DOHH2 (cell line): ENCODE results near the gene PRX.
"Not testable (repeated sequence)": the region's sequence is repeated elsewhere in the genome, so short reads cannot be mapped to it uniquely, and the experiment has no call there.

Experiments used
- H3F3A ChIP-seq: fragments of 200-600 bp; sonication (generic), shearing (Covaris generic); 2 replicates; pipeline ENCODE4 v1.6.0; 2016; ENCODE audit warnings: antibody characterized with exemption, mild to moderate bottlenecking; ENCODE audit not compliant: control insufficient read depth, insufficient read depth
- H3K27ac ChIP-seq: fragments of 200-600 bp; sonication (generic); 2 replicates; pipeline ENCODE4 v1.5.1; 2014; ENCODE audit warnings: low read depth, mild to moderate bottlenecking, low read length, moderate library complexity
- H3K27me3 ChIP-seq: fragments of 200-600 bp; sonication (generic); 2 replicates; pipeline ENCODE4 v1.6.1; 2014; ENCODE audit warnings: mild to moderate bottlenecking, low read length, mixed read lengths; ENCODE audit not compliant: control insufficient read depth
- H3K36me3 ChIP-seq: fragments of 200-600 bp; sonication (generic); 2 replicates; pipeline ENCODE4 v1.6.1; 2014; ENCODE audit warnings: mild to moderate bottlenecking, low read length, moderate library complexity, mixed read lengths; ENCODE audit not compliant: control insufficient read depth
- H3K4me1 ChIP-seq: fragments of 200-600 bp; sonication (generic); 2 replicates; pipeline ENCODE4 v1.6.1; 2014; ENCODE audit warnings: mild to moderate bottlenecking, low read length, mixed read lengths; ENCODE audit not compliant: control insufficient read depth
- H3K4me2 ChIP-seq: fragments of 200-600 bp; sonication (generic); 2 replicates; pipeline ENCODE4 v1.6.0; 2014; ENCODE audit warnings: mild to moderate bottlenecking, low read length, moderate library complexity
- H3K4me3 ChIP-seq: fragments of 200-600 bp; sonication (generic); 2 replicates; pipeline ENCODE4 v1.5.1; 2014; ENCODE audit warnings: mild to moderate bottlenecking, low read length, mixed read lengths
- H3K79me2 ChIP-seq: fragments of 200-600 bp; sonication (generic); 2 replicates; pipeline ENCODE4 v1.6.1; 2014; ENCODE audit warnings: mild to moderate bottlenecking, low read length, mixed read lengths; ENCODE audit not compliant: control insufficient read depth
- H3K9me2 ChIP-seq: fragments of 200-600 bp; sonication (generic); replicated peaks from 2 replicates; pipeline ENCODE4 v1.6.1; 2014; ENCODE audit warnings: mild to moderate bottlenecking, low read length, mixed read lengths; ENCODE audit not compliant: control insufficient read depth
- H3K9me3 ChIP-seq: fragments of 200-600 bp; sonication (generic); 2 replicates; pipeline ENCODE4 v1.6.1; 2014; ENCODE audit warnings: antibody characterized with exemption, low read length, mixed read lengths; ENCODE audit not compliant: control insufficient read depth, insufficient read depth
- H4K20me1 ChIP-seq: fragments of 200-600 bp; sonication (generic); 2 replicates; pipeline ENCODE4 v1.6.0; 2014; ENCODE audit warnings: low read depth, mild to moderate bottlenecking, antibody characterized with exemption, low read length, moderate library complexity; ENCODE audit not compliant: control insufficient read depth, insufficient read depth
- EZH2phosphoT487 ChIP-seq: fragments of 200-600 bp; sonication (generic); IDR thresholded peaks from 2 replicates; pipeline ENCODE4 v1.6.1; 2017; ENCODE audit warnings: borderline replicate concordance, mild to moderate bottlenecking, antibody characterized with exemption, low read length, moderate library complexity, mixed read lengths
- TF ChIP-seq, protein P1 (sequence below): fragments of 200-600 bp; sonication (generic); IDR thresholded peaks from one replicate; pipeline ENCODE4 v1.5.1; 2014; ENCODE audit warnings: antibody characterized with exemption, mild to moderate bottlenecking, low read depth, low read length; ENCODE audit not compliant: poor library complexity, severe bottlenecking

The PRX gene

DNA sequence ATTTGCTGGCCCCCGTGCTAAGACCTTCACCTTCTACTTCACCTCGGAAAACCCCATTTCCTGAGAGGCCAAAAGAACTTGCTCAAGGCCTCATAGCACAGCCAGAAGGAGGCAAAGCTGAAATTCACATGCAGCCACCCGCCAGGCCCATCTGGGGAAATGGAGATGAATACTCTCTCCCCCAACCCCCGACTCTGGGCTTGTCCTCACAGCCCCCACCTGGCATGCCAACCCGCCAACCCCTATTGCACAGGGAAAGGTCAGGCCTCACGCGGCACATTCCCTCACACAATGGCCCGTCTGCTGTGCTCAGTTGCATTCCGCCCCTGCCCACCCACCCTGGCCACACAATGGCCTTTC lies 3.2 kb downstream of the PRX start:
- no peaks in the 10 kb centered on the region for H4K20me1 ChIP-seq
- H3K27me3 ChIP-seq = no peaks in the 10 kb centered on the region
- peaks cover 10% of the 10 kb centered on the region for H3F3A ChIP-seq
- no peaks in the 10 kb centered on the region for H3K9me2 ChIP-seq
- no peaks in the 10 kb centered on the region for H3K36me3 ChIP-seq
- H3K4me3 ChIP-seq = peak overlapping the region; percentile 46
- peaks cover 54% of the 10 kb centered on the region for H3K4me1 ChIP-seq
- H3K79me2 ChIP-seq = no peaks in the 10 kb centered on the region
- peak overlapping the region; percentile 66 for H3K4me2 ChIP-seq
- TF ChIP-seq, protein P1, sequence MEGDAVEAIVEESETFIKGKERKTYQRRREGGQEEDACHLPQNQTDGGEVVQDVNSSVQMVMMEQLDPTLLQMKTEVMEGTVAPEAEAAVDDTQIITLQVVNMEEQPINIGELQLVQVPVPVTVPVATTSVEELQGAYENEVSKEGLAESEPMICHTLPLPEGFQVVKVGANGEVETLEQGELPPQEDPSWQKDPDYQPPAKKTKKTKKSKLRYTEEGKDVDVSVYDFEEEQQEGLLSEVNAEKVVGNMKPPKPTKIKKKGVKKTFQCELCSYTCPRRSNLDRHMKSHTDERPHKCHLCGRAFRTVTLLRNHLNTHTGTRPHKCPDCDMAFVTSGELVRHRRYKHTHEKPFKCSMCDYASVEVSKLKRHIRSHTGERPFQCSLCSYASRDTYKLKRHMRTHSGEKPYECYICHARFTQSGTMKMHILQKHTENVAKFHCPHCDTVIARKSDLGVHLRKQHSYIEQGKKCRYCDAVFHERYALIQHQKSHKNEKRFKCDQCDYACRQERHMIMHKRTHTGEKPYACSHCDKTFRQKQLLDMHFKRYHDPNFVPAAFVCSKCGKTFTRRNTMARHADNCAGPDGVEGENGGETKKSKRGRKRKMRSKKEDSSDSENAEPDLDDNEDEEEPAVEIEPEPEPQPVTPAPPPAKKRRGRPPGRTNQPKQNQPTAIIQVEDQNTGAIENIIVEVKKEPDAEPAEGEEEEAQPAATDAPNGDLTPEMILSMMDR = no peak
- TF ChIP-seq EZH2phosphoT487 = no peak
- peak overlapping the region; percentile 77 for H3K27ac ChIP-seq
- H3K9me3 ChIP-seq = no peaks in the 10 kb centered on the region

DNA sequence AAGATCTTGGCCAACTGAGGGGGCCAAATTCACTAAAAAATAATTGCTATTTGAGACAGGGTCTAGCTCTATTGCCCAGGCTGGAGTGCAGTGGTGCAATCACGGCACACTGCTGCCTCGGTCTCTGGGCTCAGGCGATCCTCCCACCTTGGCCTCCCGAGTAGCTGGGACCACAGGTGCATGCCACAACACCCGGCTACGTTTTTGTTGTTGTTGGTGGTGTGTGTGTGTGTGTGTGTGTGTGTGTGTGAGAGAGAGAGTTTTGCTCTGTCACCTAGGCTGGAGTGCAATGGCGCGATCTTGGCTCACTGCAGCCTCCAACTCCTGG lies 4.6 kb downstream of the PRX start:
- not testable (repeated sequence) for H3K79me2 ChIP-seq, H3K9me3 ChIP-seq, H4K20me1 ChIP-seq, H3K4me3 ChIP-seq, H3K9me2 ChIP-seq, H3K27me3 ChIP-seq, H3K36me3 ChIP-seq, H3K27ac ChIP-seq
- H3K4me1 ChIP-seq = peaks cover 59% of the 10 kb centered on the region
- H3F3A ChIP-seq = peaks cover 10% of the 10 kb centered on the region
- H3K4me2 ChIP-seq = peak overlapping the region; percentile 43

DNA sequence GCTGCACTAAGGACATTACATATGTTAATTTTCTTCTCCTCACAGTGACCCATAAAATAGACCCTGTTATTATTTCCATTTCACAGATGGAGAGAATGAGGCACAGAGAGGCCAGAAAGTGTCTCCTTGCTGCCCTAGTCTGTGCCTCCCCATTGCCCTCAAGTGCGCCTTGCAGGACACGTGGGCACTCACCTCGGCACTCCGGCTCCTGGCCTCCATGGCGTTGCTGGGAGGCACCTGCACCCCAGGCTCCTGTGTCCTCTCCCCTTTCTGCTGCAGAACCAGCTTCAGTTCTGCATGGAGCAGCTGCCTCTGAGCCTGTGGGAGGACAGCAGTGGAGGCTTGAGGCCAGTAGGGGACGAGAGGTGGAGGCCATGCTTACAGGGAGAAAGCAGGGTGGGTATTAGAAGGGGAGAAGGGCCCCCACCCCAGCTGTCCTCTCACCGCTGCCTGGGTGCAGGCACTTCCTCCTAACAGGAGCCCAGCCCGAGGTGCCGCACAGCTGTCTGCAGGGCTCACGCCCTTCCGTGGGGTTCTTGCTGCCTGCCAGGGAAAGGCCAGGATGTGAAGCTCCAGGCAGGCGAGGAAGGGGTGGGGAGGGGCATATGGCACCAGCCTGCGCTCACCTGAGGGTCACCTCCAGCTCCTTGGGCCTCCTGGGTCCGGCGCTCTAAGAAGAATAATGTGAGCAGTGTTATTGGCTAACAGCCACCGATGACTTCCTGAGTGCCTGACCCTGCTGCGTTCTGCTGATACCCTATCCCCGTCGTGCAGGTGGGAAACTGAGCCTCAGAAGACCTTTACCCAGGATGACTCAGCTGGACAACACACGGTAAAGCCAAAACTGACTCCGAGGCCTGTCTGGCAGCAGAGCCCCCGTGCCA lies 5.2 kb downstream of the PRX start:
- Histone ChIP-seq H3K36me3 (no peaks in the 10 kb centered on the region), H3K4me2 (peak overlapping the region; percentile 43), H3K9me2 (no peaks in the 10 kb centered on the region), H3K27ac (no peak overlapping the region), H3K9me3 (no peaks in the 10 kb centered on the region), H3K4me3 (no peak overlapping the region), H3K4me1 (peaks cover 59% of the 10 kb centered on the region), H3K79me2 (no peaks in the 10 kb centered on the region), H3F3A (peaks cover 10% of the 10 kb centered on the region), H4K20me1 (no peaks in the 10 kb centered on the region), H3K27me3 (no peaks in the 10 kb centered on the region)
- TF ChIP-seq EZH2phosphoT487 = no peak
- TF ChIP-seq, protein P1 = no peak

DNA sequence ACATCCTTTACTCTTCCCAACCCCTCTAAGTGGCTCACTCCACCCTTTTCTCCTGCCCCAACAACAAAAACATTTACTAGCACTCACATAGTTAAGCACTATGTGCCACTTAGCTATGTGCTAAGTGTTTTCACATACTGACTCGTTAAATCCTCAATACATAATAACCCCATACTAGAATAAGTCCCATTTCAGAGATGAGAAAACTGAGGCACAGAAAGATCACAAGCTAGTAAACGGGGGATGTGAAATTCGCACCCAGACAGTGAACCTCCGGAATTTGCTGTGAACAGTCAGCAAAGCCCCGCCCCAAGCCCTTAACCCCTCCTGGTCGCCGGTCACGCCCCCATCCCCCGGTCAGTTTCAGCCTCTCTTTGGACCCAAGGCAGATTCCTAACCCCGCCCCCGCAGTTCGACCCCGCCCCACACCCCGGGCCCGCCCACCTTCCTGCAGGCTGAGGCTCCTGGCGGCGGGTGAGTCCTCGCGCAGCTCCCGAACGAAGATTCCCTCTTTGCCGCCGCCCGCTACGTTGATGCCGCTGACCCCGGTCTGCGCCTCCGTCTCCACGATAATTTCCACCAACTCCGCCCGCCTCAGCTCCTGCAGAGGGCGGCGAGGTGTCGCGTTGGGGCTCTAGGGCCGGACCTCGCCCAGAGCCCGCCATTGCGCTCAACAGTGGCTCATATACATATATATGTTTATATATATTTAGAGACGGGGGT lies 9.8 kb downstream of the PRX start:
- H3K4me1 ChIP-seq = peaks cover 20% of the 10 kb centered on the region
- H3K9me2 ChIP-seq = no peaks in the 10 kb centered on the region
- H3F3A ChIP-seq = no peaks in the 10 kb centered on the region
- H3K27me3 ChIP-seq = no peaks in the 10 kb centered on the region
- peak overlapping the region; percentile 66 for H3K4me2 ChIP-seq
- no peak overlapping the region for H3K27ac ChIP-seq
- H4K20me1 ChIP-seq = no peaks in the 10 kb centered on the region
- H3K4me3 ChIP-seq = peak overlapping the region; percentile 67
- no peaks in the 10 kb centered on the region for H3K36me3 ChIP-seq
- TF ChIP-seq, protein P1 = no peak
- no peak for TF ChIP-seq EZH2phosphoT487
- H3K79me2 ChIP-seq = no peaks in the 10 kb centered on the region
- H3K9me3 ChIP-seq = no peaks in the 10 kb centered on the region
